Cardiac ventricle fibroblast (primary cell): Measurements from ENCODE around the gene PLD3. TPM values are rescaled to one million over a fixed set of nuclear protein-coding genes. Genes with fewer than 3 reads are reported as not detected.

Experiments
- total RNA-seq: library from RNA; depleted of rRNA; stranded (reverse); fragments of >200 nt; gene quantifications from 2 replicates; pipeline ENCODE4 v1.2.3, GENCODE V29; 2015

Gene PLD3, protein sequence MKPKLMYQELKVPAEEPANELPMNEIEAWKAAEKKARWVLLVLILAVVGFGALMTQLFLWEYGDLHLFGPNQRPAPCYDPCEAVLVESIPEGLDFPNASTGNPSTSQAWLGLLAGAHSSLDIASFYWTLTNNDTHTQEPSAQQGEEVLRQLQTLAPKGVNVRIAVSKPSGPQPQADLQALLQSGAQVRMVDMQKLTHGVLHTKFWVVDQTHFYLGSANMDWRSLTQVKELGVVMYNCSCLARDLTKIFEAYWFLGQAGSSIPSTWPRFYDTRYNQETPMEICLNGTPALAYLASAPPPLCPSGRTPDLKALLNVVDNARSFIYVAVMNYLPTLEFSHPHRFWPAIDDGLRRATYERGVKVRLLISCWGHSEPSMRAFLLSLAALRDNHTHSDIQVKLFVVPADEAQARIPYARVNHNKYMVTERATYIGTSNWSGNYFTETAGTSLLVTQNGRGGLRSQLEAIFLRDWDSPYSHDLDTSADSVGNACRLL
- 532 and 562 TPM in 2 replicates for total RNA-seq

DNA sequence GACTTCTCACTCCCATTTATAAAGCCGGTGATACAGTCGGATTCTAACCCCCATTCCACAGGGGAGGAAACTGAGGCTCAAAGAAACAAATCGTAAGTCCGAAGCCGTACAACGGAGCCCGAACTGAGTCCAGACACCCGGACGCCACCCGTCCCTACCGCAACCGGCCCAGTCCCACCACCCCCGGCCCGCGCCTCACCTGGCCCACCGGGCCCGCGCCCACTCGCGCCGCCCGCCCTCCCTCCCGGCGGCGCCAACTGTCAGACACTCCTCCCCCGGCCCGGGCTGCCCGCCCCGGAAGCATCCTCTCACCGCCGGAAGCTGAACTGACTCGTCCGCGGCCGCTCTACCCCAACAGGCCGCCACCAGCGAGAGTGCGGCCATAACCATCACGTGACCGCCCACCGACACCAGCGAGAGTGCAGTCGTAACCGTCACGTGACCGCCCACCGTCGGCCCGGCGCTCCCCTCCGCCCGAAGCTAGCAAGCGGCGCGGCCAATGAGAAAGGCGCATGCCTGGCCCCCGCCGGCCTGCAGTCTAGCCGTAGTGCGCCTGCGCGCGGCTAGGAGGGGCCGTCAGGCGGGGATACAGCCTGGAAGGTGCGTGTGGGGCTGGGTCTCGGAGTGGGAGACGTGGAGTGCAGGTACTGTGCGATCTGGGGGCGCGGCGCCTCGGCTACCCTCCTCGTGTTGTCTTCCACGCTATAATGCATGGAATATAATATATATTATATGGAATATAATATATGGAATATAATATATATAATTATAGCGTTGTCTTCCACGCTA lies at the start of gene PLD3, which contains the start of gene C19orf47:
TSS of gene PLD3 (plus strand) at position 571 of the 789 bp plus-strand sequence. CDS start 17,789 bp downstream, outside the sequence.
TSS of gene C19orf47 (minus strand) at position 273 of the 789 bp plus-strand sequence. CDS start 6,540 bp downstream, outside the sequence.

DNA sequence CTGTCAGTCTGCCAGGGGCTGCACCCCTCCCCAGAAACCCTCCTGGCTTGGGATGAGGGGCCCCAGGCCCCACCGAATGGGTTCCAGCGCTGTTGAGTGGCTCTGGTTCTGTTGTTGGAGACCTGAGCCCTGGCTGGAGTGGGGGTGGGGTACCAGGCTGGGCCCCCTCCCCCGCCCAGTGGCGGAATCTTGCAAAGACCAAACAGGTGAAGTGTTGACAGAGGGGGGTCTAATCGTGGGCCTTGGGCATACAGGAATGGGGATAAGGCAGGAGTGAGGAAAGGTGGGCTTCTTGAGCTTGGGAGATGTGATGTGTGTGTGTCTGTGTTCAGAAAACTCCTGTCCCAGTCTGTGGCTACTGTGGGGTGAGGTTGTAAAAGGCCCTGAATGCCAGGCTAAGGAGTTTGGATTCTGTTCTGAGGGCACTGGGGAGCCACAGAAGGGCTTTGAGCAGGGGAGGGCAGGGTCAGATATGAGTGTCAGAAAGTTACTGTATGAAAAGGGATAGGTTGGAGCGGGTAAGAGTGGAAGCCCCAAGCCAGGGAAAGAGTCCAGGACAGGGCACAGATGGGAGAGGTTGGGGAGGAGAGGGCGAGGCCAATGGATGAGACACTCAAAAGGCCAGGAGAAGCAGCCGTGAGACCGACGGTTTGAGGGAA lies 41.7 kb downstream of the PLD3 start, which contains the start of gene HIPK4:
TSS of gene HIPK4 (minus strand) at position 98 of the 659 bp plus-strand sequence. CDS start 279 bp downstream, outside the sequence.

DNA sequence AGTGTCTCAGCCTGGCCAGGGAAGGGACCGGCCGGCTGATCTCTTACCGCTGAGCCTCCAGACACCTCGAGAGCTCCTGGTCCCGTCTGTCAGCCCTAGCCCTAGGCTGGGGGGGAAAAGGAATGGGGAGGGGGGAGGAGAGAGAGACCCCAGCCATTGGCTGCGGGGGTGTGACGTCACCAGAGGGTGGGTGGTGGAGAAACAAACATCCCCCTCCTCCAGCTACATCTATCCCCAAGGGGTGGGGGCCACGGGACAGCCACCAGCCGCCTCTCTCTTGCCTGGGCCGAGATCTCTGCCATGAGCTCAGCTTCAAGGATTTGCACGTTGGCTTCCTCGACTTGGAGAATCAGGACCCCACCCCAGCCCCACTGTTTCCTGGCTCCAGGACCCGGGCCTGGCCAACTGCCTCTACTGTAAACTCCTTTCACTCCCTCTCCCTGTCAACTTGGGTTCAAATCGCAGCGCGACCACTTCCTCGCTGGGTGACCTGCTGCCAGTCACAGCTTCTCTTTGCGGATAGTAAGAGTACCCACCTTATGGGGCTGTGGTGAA lies 64.9 kb downstream of the PLD3 start, which contains the start of gene PRX:
TSS of gene PRX (minus strand) at position 88 of the 555 bp plus-strand sequence. CDS start 5,446 bp downstream, outside the sequence.

DNA sequence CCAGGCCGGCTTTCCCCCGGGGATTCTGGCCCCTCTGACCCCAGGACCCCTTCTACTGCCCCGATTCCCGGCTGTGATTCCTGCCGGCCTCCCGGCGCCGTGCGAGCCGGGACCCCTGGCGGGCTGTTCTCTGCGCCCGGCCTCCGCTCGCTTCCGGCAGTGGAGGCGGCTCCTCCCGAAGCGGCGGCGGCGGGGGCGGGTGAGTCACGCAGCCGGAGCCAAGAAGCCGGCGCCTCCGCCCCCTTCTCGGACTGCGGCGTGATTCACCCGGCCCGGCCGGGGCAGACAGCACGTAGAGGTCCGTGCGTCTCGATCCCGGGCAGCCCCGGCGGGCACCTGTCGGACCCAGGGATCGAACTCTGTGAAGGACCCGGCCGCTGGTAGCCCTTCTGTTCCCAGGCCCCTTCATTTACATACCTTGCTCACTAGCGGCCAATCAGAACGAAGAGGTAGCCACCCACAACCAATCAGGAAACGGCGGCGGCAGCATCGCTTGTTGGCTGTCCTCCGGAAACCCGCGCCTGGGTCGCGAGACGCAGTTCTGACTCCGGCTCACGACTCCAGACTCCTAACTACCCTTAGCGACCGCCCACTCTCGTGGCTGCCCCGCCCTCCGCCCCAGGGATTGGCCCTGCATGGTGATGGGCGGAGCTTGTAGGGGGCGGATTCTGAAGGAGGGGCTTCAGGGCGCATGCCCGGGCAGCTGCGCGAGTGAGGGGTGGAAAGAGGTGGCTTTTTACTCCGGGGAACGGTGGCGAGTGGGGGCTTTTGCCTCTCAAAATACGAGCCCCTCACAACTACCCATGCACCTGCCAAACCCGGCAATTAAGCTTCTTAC lies 77.2 kb downstream of the PLD3 start, which contains the start of gene SERTAD1:
TSS of gene SERTAD1 (minus strand) at position 543 of the 838 bp plus-strand sequence. CDS start 2,446 bp downstream, outside the sequence.

Other genes with a start within 250 kb of the PLD3 start
- gene MAP3K10, start 157.3 kb upstream of the PLD3 start, total RNA-seq, result 2.8 and 5.2 TPM in 2 replicates
- gene TTC9B, start 130.3 kb upstream of the PLD3 start, total RNA-seq, result not detected in 2 replicates
- 0.39 and 0.56 TPM in 2 replicates for gene CCNP, start 122.0 kb upstream of the PLD3 start, total RNA-seq
- 63.9 and 67.7 TPM in 2 replicates for gene AKT2, start 63.4 kb upstream of the PLD3 start, total RNA-seq
- gene C19orf47, start 298 bp upstream of the PLD3 start, total RNA-seq, result 14.2 and 17.3 TPM in 2 replicates
- gene HIPK4, start 41.5 kb downstream of the PLD3 start, total RNA-seq, result not detected in 2 replicates
- 2.4 and 2.8 TPM in 2 replicates for gene PRX, start 64.7 kb downstream of the PLD3 start, total RNA-seq
- 12.7 and 17.2 TPM in 2 replicates for gene SERTAD1, start 77.3 kb downstream of the PLD3 start, total RNA-seq
- gene SERTAD3, start 95.6 kb downstream of the PLD3 start, total RNA-seq, result 14.9 and 17.6 TPM in 2 replicates
- 101 and 139 TPM in 2 replicates for gene BLVRB, start 117.0 kb downstream of the PLD3 start, total RNA-seq
- 1.5 and 5.0 TPM in 2 replicates for gene SPTBN4, start 118.3 kb downstream of the PLD3 start, total RNA-seq
- gene SHKBP1, start 228.2 kb downstream of the PLD3 start, total RNA-seq, result 25.0 and 28.8 TPM in 2 replicates